ENCODE data around the gene ADAMTSL4.
"Not testable (repeated sequence)": the region's sequence is repeated elsewhere in the genome, so short reads cannot be mapped to it uniquely, and the experiment has no call there.

The ADAMTSL4 gene

GRCh38 chr1:150581437-150581836 is 32.2 kb downstream of the ADAMTSL4 start:
- H2AFZ ChIP-seq (ENCODE audit: low read length); H3K4me3 ChIP-seq (ENCODE audit: low read length); H3K27me3 ChIP-seq (replicated peaks; ENCODE audit: insufficient read depth, low read length); H3K27ac ChIP-seq (ENCODE audit: low read length); H3K9me2 ChIP-seq (replicated peaks; ENCODE audit: insufficient read depth, low read length); H3K4me2 ChIP-seq (ENCODE audit: low read depth, low read length); H3K36me3 ChIP-seq (replicated peaks; ENCODE audit: insufficient read depth, low read length); H3K9ac ChIP-seq (ENCODE audit: low read length); DNase-seq; H3K9me3 ChIP-seq (replicated peaks; ENCODE audit: insufficient read depth, low read length): not testable (repeated sequence)
- peaks cover 25% of the 10 kb centered on the region for H4K20me1 ChIP-seq (ENCODE audit: insufficient read depth, low read length)
- peaks cover 29% of the 10 kb centered on the region for H3F3A ChIP-seq (ENCODE audit: insufficient read depth, low read length)
- peaks cover 38% of the 10 kb centered on the region for H3K79me2 ChIP-seq (ENCODE audit: low read length)
- H3K4me1 ChIP-seq (ENCODE audit: low read length), result peaks cover 14% of the 10 kb centered on the region

- H3K27me3 ChIP-seq (replicated peaks; ENCODE audit: insufficient read depth, low read length); H3K9me2 ChIP-seq (replicated peaks; ENCODE audit: insufficient read depth, low read length); H3K4me3 ChIP-seq (ENCODE audit: low read length); H3K9me3 ChIP-seq (replicated peaks; ENCODE audit: insufficient read depth, low read length); H2AFZ ChIP-seq (ENCODE audit: low read length); DNase-seq; H3K9ac ChIP-seq (ENCODE audit: low read length); H3K27ac ChIP-seq (ENCODE audit: low read length); H3K36me3 ChIP-seq (replicated peaks; ENCODE audit: insufficient read depth, low read length): not testable (repeated sequence)
- H3F3A ChIP-seq (ENCODE audit: insufficient read depth, low read length), result peaks cover 24% of the 10 kb centered on the region
- peaks cover 13% of the 10 kb centered on the region for H3K4me1 ChIP-seq (ENCODE audit: low read length)
- H4K20me1 ChIP-seq (ENCODE audit: insufficient read depth, low read length), result peaks cover 20% of the 10 kb centered on the region
- peaks cover 33% of the 10 kb centered on the region for H3K79me2 ChIP-seq (ENCODE audit: low read length)
- H3K4me2 ChIP-seq (ENCODE audit: low read depth, low read length), result peak overlapping the region; percentile 7; the same call in 1 of the 2 replicates
Observed at GRCh38 chr1:150581962-150582361, 32.8 kb downstream of the ADAMTSL4 start.

GRCh38 chr1:150582371-150582770 is 33.2 kb downstream of the ADAMTSL4 start:
- Histone ChIP-seq H3K9me3 (replicated peaks; ENCODE audit: insufficient read depth, low read length) (no peaks in the 10 kb centered on the region), H3K9ac (ENCODE audit: low read length) (no peak overlapping the region), H3K4me2 (ENCODE audit: low read depth, low read length) (peak overlapping the region; percentile 7; the same call in 1 of the 2 replicates), H3K4me1 (ENCODE audit: low read length) (peaks cover 13% of the 10 kb centered on the region), H3F3A (ENCODE audit: insufficient read depth, low read length) (peaks cover 20% of the 10 kb centered on the region), H3K27me3 (replicated peaks; ENCODE audit: insufficient read depth, low read length) (no peaks in the 10 kb centered on the region), H3K79me2 (ENCODE audit: low read length) (peaks cover 29% of the 10 kb centered on the region), H3K27ac (ENCODE audit: low read length) (no peak overlapping the region), H3K4me3 (ENCODE audit: low read length) (no peak overlapping the region), H4K20me1 (ENCODE audit: insufficient read depth, low read length) (peaks cover 16% of the 10 kb centered on the region), H3K36me3 (replicated peaks; ENCODE audit: insufficient read depth, low read length) (peaks cover under 1% of the 10 kb centered on the region; the same call in 1 of the 2 replicates), H2AFZ (ENCODE audit: low read length) (no peak overlapping the region), H3K9me2 (replicated peaks; ENCODE audit: insufficient read depth, low read length) (no peaks in the 10 kb centered on the region)
- DNase-seq, result no peak
- no peak for TF ChIP-seq CTCF (IDR thresholded peaks at IDR 0.05; ENCODE audit: low read length)
- TF ChIP-seq EZH2 (optimal IDR thresholded peaks at IDR 0.05; ENCODE audit: low read depth, low read length), result no peak
- no peak for TF ChIP-seq EZH2phosphoT487 (IDR thresholded peaks at IDR 0.05; ENCODE audit: low read length)

GRCh38 chr1:150596095-150596892 is 47.1 kb downstream of the ADAMTSL4 start:
- Histone ChIP-seq H3K27me3 (replicated peaks; ENCODE audit: insufficient read depth, low read length) (no peaks in the 10 kb centered on the region), H3K4me2 (ENCODE audit: low read depth, low read length) (no peak overlapping the region), H3K36me3 (replicated peaks; ENCODE audit: insufficient read depth, low read length) (no peaks in the 10 kb centered on the region), H3F3A (ENCODE audit: insufficient read depth, low read length) (no peaks in the 10 kb centered on the region), H3K79me2 (ENCODE audit: low read length) (no peaks in the 10 kb centered on the region), H3K9me3 (replicated peaks; ENCODE audit: insufficient read depth, low read length) (no peaks in the 10 kb centered on the region), H3K9me2 (replicated peaks; ENCODE audit: insufficient read depth, low read length) (no peaks in the 10 kb centered on the region), H3K27ac (ENCODE audit: low read length) (no peak overlapping the region), H3K9ac (ENCODE audit: low read length) (no peak overlapping the region), H3K4me1 (ENCODE audit: low read length) (no peaks in the 10 kb centered on the region), H3K4me3 (ENCODE audit: low read length) (no peak overlapping the region), H2AFZ (ENCODE audit: low read length) (no peak overlapping the region), H4K20me1 (ENCODE audit: insufficient read depth, low read length) (no peaks in the 10 kb centered on the region)
- no peak for TF ChIP-seq EZH2 (optimal IDR thresholded peaks at IDR 0.05; ENCODE audit: low read depth, low read length)
- no peak for TF ChIP-seq CTCF (IDR thresholded peaks at IDR 0.05; ENCODE audit: low read length)
- TF ChIP-seq EZH2phosphoT487 (IDR thresholded peaks at IDR 0.05; ENCODE audit: low read length), result no peak
- DNase-seq, result no peak

All from MM.1S (cell line).